ENCODE data around the gene PRKRA.

- TF ChIP-seq CTCF (IDR thresholded peaks at IDR 0.05) (no peak), TCF7L2 (IDR thresholded peaks at IDR 0.05; ENCODE audit: low read depth, low read length) (no peak), POLR2AphosphoS5 (IDR thresholded peaks at IDR 0.05; ENCODE audit: low read depth, low read length) (no peak), REST (IDR thresholded peaks at IDR 0.05; ENCODE audit: insufficient read depth in 1 of 2, low read depth in 2 of 2, low read length in 1 of 2) (no peak), SIN3A (IDR thresholded peaks at IDR 0.05; ENCODE audit: borderline replicate concordance, insufficient read depth, low read depth, low read length) (no peak)
These were observed 25.6 kb downstream of the PRKRA start for GRCh38 chr2:178425255-178425827.

Data from Panc1 (cell line).